Keratinocyte (primary cell): ENCODE measurements around the gene BCL2L1. TPM values are rescaled to one million over a fixed set of nuclear protein-coding genes. Genes with fewer than 3 reads are reported as not detected.

Source experiments
- DNase-seq: peaks from one replicate; pipeline ENCODE4 v3.0.0-alpha.2; 2011; ENCODE audit warnings: low read depth, missing footprints, low spot score
- FAIRE-seq: peaks from 2 replicates; lab custom pipeline; 2011; peaks lifted over from hg19 to GRCh38; lab: Jason Lieb, UNC
- H2AFZ ChIP-seq: 2 replicates; pipeline ENCODE4 v1.6.0; 2012; ENCODE audit warnings: low read length, control low read depth, inconsistent platforms; ENCODE audit not compliant: control insufficient read depth
- H3K27ac ChIP-seq: 2 replicates; pipeline ENCODE4 v1.5.1; 2011; ENCODE audit warnings: low read length; ENCODE audit not compliant: control insufficient read depth, insufficient read depth
- H3K27me3 ChIP-seq: 3 replicates; pipeline ENCODE4 v1.6.0; 2011; ENCODE audit warnings: low read length; ENCODE audit not compliant: control insufficient read depth, insufficient read depth; ENCODE audit errors: extremely low read depth
- H3K36me3 ChIP-seq, 2 experiments: 2 replicates in 1 of 2; 3 replicates in 1 of 2; pipeline ENCODE4 v1.5.1; 2011; ENCODE audit warnings: low read length in 2 of 2, mild to moderate bottlenecking in 1 of 2; ENCODE audit not compliant: control insufficient read depth in 2 of 2, insufficient read depth in 2 of 2; ENCODE audit errors: extremely low read depth in 1 of 2
- H3K4me1 ChIP-seq: 3 replicates; pipeline ENCODE4 v1.5.1; 2011; ENCODE audit warnings: low read length; ENCODE audit not compliant: control insufficient read depth, insufficient read depth; ENCODE audit errors: extremely low read depth
- H3K4me2 ChIP-seq: 3 replicates; pipeline ENCODE4 v1.6.0; 2011; ENCODE audit warnings: low read depth, low read length; ENCODE audit not compliant: control insufficient read depth, insufficient read depth; ENCODE audit errors: extremely low read depth
- H3K4me3 ChIP-seq, 3 experiments: fragments of 200-600 bp in 1 of 3; sonication (generic) in 1 of 3; 2 replicates in 2 of 3; 3 replicates in 1 of 3; pipeline ENCODE4 v1.5.1; 2011 to 2016; ENCODE audit warnings: low read length in 3 of 3, mild to moderate bottlenecking in 3 of 3, control low read depth in 2 of 3, inconsistent platforms in 1 of 3, low read depth in 1 of 3, mixed read lengths in 1 of 3, mixed run types in 1 of 3, moderate library complexity in 1 of 3; ENCODE audit not compliant: control insufficient read depth in 2 of 3, insufficient read depth in 2 of 3; ENCODE audit errors: extremely low read depth in 1 of 3
- H3K79me2 ChIP-seq: 2 replicates; pipeline ENCODE4 v1.6.0; 2012; ENCODE audit warnings: low read length; ENCODE audit not compliant: control insufficient read depth, insufficient read depth
- H3K9ac ChIP-seq: 3 replicates; pipeline ENCODE4 v1.6.0; 2011; ENCODE audit warnings: low read length; ENCODE audit not compliant: control insufficient read depth, insufficient read depth; ENCODE audit errors: extremely low read depth
- H3K9me1 ChIP-seq: 3 replicates; pipeline ENCODE4 v1.6.0; 2011; ENCODE audit warnings: low read length; ENCODE audit not compliant: control insufficient read depth, insufficient read depth; ENCODE audit errors: extremely low read depth
- H3K9me3 ChIP-seq: 2 replicates; pipeline ENCODE4 v1.5.1; 2012; ENCODE audit warnings: low read depth, low read length; ENCODE audit not compliant: control insufficient read depth
- H4K20me1 ChIP-seq: 3 replicates; pipeline ENCODE4 v1.6.0; 2011; ENCODE audit warnings: low read length; ENCODE audit not compliant: control insufficient read depth, insufficient read depth; ENCODE audit errors: extremely low read depth
- EZH2 ChIP-seq: IDR thresholded peaks from one replicate; pipeline ENCODE4 v1.6.1; 2012; ENCODE audit warnings: inconsistent platforms, mild to moderate bottlenecking, low read length, moderate library complexity
- dilution Hi-C: fragments of 300-500 bp; cut with MboI; formaldehyde crosslinking; loops from one replicate; pipeline ENCODE4 v1.7.0; 2020; ENCODE audit warnings: low sequenced_read_pairs; ENCODE audit not compliant: extremely low pct_ligation_motif_present
- polyA plus RNA-seq, 5 experiments: library from polyadenylated mRNA; depleted of rRNA in 3 of 5; stranded (reverse) in 3 of 5; stranded (forward) in 1 of 5; unstranded in 1 of 5; fragments of >200 nt; gene quantifications; 1 replicate in 1 of 5; 2 replicates in 3 of 5; 3 replicates in 1 of 5; pipeline versions ENCODE4 v1.2.1 to v1.2.3, GENCODE V29; 2011 to 2012; ENCODE audit warnings: missing spikeins in 2 of 5, low read depth in 1 of 5, low replicate concordance in 1 of 5
- TF ChIP-seq, protein P1 (sequence below), 3 experiments: IDR thresholded peaks in 1 of 3; conservative IDR thresholded peaks in 1 of 3; optimal IDR thresholded peaks in 1 of 3; 2 replicates in 2 of 3; 3 replicates in 1 of 3; pipeline versions ENCODE3 to v1.5.1; 2011; ENCODE audit warnings: low read length in 3 of 3, mild to moderate bottlenecking in 3 of 3, moderate library complexity in 2 of 3, control low read depth in 1 of 3, inconsistent platforms in 1 of 3; ENCODE audit not compliant: insufficient read depth in 2 of 3; ENCODE audit errors: extremely low read depth in 1 of 3

Gene BCL2L1
- polyA plus RNA-seq, 1 donor (not counting 4 experiments of a cell fraction or from before 2014, with no cell fraction given) = 109 TPM

DNA sequence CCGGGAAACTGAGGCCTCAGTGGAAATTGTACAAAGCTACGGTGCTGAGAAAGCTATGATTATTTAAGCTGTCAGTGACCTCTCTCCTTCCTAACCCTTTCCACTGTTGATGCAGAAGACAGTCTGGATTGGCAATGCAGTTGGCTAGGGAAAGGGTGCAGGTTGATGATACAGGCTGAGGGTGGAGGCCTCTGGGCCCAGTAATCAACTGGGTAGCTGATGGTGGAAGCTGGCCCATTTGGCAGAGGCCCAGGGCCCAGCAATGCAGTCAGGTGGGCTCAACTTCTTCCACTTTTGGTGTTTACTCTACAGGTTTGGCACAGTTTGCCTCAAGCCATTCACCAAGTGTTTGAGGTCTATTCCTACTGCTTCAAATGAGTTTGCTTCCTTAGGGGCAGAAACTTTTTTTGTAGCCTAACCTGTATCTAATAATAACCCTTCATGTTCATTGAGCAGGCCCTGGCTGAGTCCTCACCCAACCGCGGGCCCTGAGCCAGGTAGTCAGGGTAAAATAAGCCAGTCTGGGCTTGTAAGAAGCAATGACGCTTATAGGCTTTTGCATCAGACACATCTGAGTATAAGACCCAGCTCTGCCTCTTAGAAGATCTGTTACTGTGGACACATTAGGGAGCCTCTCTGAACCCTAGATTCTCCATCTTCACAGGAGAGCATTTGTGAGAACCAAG, 12.1 kb downstream of the BCL2L1 start:
- Histone ChIP-seq H3K79me2 (peaks cover 77% of the 10 kb centered on the region), H3K9ac (peak overlapping the region; percentile 80), H3K4me2 (peak overlapping the region; percentile 93)

DNA sequence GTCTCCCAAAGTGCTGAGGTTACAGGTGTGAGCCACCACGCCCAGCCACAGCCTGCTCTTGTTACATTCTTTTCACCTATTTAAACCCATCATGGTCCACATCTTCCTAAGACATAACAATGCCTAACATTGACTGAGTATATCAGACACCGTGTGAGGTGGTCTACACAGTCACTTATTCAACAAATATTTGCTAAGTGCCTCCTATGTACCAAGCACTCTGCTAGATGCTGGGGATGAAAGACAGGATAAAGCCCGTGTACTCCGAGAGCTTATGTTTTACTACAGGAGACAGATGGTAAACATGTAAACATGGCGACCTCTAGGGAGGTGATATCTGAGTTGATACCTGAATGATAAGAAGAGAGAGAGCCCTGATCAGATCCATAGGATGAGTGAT, 12.7 kb downstream of the BCL2L1 start:
- H3K27ac ChIP-seq = peak overlapping the region; percentile 99
- peaks cover 86% of the 10 kb centered on the region for H3K4me1 ChIP-seq
- no peak for DNase-seq
- H3K9ac ChIP-seq = peak overlapping the region; percentile 43
- H3K79me2 ChIP-seq = peaks cover 74% of the 10 kb centered on the region
- no peaks in the 10 kb centered on the region for H3K27me3 ChIP-seq
- H3K36me3 ChIP-seq = peaks cover 29 to 72% of the 10 kb centered on the region in 2 experiments
- dilution Hi-C loops = no loop called here
- TF ChIP-seq, protein P1, sequence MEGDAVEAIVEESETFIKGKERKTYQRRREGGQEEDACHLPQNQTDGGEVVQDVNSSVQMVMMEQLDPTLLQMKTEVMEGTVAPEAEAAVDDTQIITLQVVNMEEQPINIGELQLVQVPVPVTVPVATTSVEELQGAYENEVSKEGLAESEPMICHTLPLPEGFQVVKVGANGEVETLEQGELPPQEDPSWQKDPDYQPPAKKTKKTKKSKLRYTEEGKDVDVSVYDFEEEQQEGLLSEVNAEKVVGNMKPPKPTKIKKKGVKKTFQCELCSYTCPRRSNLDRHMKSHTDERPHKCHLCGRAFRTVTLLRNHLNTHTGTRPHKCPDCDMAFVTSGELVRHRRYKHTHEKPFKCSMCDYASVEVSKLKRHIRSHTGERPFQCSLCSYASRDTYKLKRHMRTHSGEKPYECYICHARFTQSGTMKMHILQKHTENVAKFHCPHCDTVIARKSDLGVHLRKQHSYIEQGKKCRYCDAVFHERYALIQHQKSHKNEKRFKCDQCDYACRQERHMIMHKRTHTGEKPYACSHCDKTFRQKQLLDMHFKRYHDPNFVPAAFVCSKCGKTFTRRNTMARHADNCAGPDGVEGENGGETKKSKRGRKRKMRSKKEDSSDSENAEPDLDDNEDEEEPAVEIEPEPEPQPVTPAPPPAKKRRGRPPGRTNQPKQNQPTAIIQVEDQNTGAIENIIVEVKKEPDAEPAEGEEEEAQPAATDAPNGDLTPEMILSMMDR (optimal IDR thresholded peaks at IDR 0.05 in 1 of 3, IDR thresholded peaks at IDR 0.05 in 1 of 3, conservative IDR thresholded peaks at IDR 0.05 in 1 of 3; ENCODE audit: extremely low read depth in 1 of 3, insufficient read depth in 2 of 3, low read length in 3 of 3) = no peak
- TF ChIP-seq EZH2 = no peak
- no peak overlapping the region for H2AFZ ChIP-seq
- H4K20me1 ChIP-seq = no peaks in the 10 kb centered on the region
- H3K9me1 ChIP-seq = peaks cover 6% of the 10 kb centered on the region
- peak overlapping the region; percentile 93 for H3K4me2 ChIP-seq
- no peak overlapping the region for H3K4me3 ChIP-seq
- H3K9me3 ChIP-seq = no peaks in the 10 kb centered on the region
- FAIRE-seq = no peak

More for the DNA sequence above, 12.1 kb downstream of the BCL2L1 start:
- Histone ChIP-seq H3K27me3 (no peaks in the 10 kb centered on the region), H3K36me3 (peaks cover 29 to 68% of the 10 kb centered on the region in 2 experiments), H3K27ac (peak overlapping the region; percentile 99), H3K9me3 (no peaks in the 10 kb centered on the region), H3K9me1 (peaks cover 6% of the 10 kb centered on the region), H4K20me1 (no peaks in the 10 kb centered on the region), H3K4me3 (peak overlapping the region in 2 of 3 experiments; percentile 24 to 29), H3K4me1 (peaks cover 80% of the 10 kb centered on the region), H2AFZ (no peak overlapping the region)
- TF ChIP-seq EZH2 = no peak
- FAIRE-seq (peak; percentile 62), DNase-seq (peak; percentile 83)
- dilution Hi-C loops = no loop called here
